WI38 (cell line): ENCODE data around the gene BDNF.

Experiments
- H3K4me3 ChIP-seq: 2 replicates; pipeline ENCODE4 v1.5.1; 2011; ENCODE audit warnings: low read depth, mild to moderate bottlenecking, control low read depth, low read length
- CTCF ChIP-seq: IDR thresholded peaks from 2 replicates; pipeline ENCODE4 v1.5.1; 2012; ENCODE audit warnings: low read depth, mild to moderate bottlenecking, control low read depth, low read length

BDNF gene

GRCh38 chr11:27722117-27722952, 22.1 kb upstream of the BDNF start:
- peak overlapping the region; percentile 66 for H3K4me3 ChIP-seq
- TF ChIP-seq CTCF, result no peak

GRCh38 chr11:27721264-27722116, 21.2 kb upstream of the BDNF start:
- H3K4me3 ChIP-seq, result peak overlapping the region; percentile 66
- no peak for TF ChIP-seq CTCF

- H3K4me3 ChIP-seq, result peak overlapping the region; percentile 85
- TF ChIP-seq CTCF, result peak; percentile 30; the same call in 1 of the 2 replicates
These were observed 20.1 kb upstream of the BDNF start for GRCh38 chr11:27720277-27720830.

- TF ChIP-seq CTCF, result no peak
- peak overlapping the region; percentile 85 for H3K4me3 ChIP-seq
These were observed 19.3 kb upstream of the BDNF start for GRCh38 chr11:27719546-27719925.

GRCh38 chr11:27718863-27719545, 18.7 kb upstream of the BDNF start:
- peak overlapping the region; percentile 85 for H3K4me3 ChIP-seq
- no peak for TF ChIP-seq CTCF

GRCh38 chr11:27718346-27718862, 18.1 kb upstream of the BDNF start:
- peak overlapping the region; percentile 85 for H3K4me3 ChIP-seq
- no peak for TF ChIP-seq CTCF
